ENCODE results near the gene NLN.

GRCh38 chr5:65708145-65708544 is 13.9 kb upstream of the NLN start:
- TF ChIP-seq CTCF (IDR thresholded peaks at IDR 0.05; ENCODE audit: low read length) (no peak), EZH2 (optimal IDR thresholded peaks at IDR 0.05; ENCODE audit: low read depth, low read length) (no peak), EZH2phosphoT487 (IDR thresholded peaks at IDR 0.05; ENCODE audit: low read length) (no peak)
